GM19043 (cell line): ENCODE data around the gene CASK.
A peak's percentile ranks its signal among the peaks of the same experiment; 100 is the strongest.
"Not testable (repeated sequence)": the region's sequence is repeated elsewhere in the genome, so short reads cannot be mapped to it uniquely, and the experiment has no call there.

Experiments used
- ATAC-seq: cut with Tn5 transposase; IDR thresholded peaks from one replicate; pipeline ENCODE4 v1.9.1; 2021; ENCODE audit warnings: low read depth; ENCODE audit not compliant: unreplicated experiment

The CASK gene

DNA sequence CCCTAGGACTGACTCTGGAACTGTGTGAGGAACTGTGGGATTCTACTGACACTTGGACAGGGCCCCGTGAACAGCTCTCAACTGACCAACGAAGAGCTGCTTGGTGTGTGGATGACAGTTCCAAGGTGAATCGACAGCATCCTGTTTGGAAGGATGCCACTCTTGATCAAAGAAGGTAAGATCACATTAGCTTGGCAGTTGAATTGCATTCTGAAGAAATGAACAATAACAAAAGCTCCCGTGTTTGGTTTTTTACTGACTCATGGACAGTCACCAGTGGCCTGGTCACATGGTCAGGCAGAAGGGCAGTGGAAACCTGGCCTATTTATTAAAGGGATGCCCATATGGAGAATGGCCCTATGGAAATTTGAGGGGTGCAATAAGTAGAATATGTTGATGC, 267.7 kb downstream of the CASK start:
- no peak for ATAC-seq

- ATAC-seq: no peak
These were observed 268.3 kb downstream of the CASK start for GRCh38 chrX:41655101-41655500.

DNA sequence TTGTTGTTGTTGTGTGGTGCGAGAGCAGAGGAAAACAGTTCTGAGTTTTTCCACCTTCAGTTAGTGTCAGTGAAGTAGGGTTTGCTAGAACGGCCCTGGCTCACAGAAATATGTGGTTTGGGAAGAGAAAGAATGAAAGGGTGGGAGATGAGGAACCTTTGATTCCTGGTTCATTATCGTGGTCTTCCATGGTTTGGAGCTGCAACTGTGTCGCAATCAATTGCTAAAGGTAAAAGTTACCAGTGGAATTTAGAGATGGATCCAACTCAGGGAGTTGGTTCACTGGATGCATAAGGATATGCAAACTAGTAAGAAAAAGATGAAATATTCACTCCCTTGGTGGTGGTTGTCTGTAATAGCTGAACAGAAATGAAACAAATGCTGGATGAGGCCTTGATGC, 270.2 kb downstream of the CASK start:
- no peak for ATAC-seq

- ATAC-seq: not testable (repeated sequence)
These were observed 277.2 kb downstream of the CASK start for GRCh38 chrX:41646201-41646600.

GRCh38 chrX:41634284-41634683, 289.1 kb downstream of the CASK start:
- no peak for ATAC-seq

DNA sequence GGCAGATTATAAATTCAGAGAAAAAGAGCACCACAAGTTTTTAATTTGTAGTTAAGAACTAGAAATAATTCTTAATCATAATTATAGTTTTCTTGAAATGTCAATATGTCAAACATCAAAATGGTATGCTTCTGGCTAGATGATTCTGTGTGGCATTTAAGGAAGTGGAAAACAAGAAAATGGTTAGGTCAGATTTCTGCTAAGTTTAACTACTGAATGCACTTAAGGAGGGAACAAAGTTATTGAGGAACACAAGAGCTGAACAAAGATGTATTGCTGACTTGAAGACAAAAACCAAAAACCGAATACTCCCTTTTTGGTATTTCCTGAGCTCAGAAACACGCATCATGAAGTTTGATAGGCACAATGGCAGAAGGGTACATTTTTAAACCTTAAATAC, 293.3 kb downstream of the CASK start:
- ATAC-seq: no peak

DNA sequence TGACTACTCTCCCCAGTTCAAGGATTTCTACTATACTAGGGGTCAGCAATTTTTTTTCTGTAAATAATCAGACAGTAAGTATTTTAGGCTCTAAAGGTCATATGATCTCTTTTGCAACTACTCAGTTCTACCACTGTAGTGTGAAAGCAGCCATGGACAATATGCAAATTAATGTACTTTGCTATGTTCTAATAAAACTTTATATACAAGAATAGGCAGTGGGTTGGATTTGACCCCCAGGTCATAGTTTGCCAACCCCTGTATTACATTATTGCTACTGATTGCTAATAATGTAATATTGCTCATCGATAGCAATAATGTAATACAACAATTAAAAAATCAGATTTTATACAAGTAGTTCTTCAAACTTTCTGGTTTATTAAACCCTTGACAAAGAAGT, 293.8 kb downstream of the CASK start:
- ATAC-seq: no peak

- ATAC-seq: no peak
These were observed 302.1 kb downstream of the CASK start for GRCh38 chrX:41621222-41621723.

- no peak for ATAC-seq
These were observed 304.1 kb downstream of the CASK start for GRCh38 chrX:41619221-41619620.

- no peak for ATAC-seq
These were observed 306.4 kb downstream of the CASK start for GRCh38 chrX:41616935-41617334.

GRCh38 chrX:41616255-41616654, 307.1 kb downstream of the CASK start:
- ATAC-seq: no peak

GRCh38 chrX:41608244-41608643, 315.1 kb downstream of the CASK start:
- no peak for ATAC-seq

- ATAC-seq: no peak
These were observed 316.0 kb downstream of the CASK start for GRCh38 chrX:41607264-41607832.

GRCh38 chrX:41606057-41606456, 317.3 kb downstream of the CASK start:
- not testable (repeated sequence) for ATAC-seq

GRCh38 chrX:41604766-41605543, 318.4 kb downstream of the CASK start:
- no peak for ATAC-seq

GRCh38 chrX:41604177-41604576, 319.2 kb downstream of the CASK start:
- no peak for ATAC-seq

- no peak for ATAC-seq
These were observed 319.8 kb downstream of the CASK start for GRCh38 chrX:41603596-41603995.

GRCh38 chrX:41602816-41603345, 320.5 kb downstream of the CASK start:
- no peak for ATAC-seq

- ATAC-seq: no peak
These were observed 323.1 kb downstream of the CASK start for GRCh38 chrX:41600291-41600690.

DNA sequence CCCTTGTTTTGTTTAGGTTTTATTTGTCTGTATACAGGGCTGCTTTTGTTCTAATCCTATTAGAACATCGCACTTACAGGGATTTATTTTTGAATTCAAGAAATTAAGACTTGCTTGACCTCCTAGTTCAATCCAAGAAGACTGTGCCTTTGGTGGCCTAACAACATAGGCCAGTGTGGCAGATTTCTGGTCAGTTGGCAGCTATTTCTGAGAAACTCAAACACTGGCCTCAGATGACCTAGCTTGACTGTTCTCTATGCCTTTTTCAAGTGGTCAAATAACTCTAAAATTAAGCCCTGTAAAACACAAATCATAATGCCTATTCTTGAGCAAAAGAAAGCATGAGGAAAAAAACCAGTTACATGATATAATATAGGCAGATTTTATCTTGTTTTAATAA, 323.8 kb downstream of the CASK start:
- no peak for ATAC-seq

DNA sequence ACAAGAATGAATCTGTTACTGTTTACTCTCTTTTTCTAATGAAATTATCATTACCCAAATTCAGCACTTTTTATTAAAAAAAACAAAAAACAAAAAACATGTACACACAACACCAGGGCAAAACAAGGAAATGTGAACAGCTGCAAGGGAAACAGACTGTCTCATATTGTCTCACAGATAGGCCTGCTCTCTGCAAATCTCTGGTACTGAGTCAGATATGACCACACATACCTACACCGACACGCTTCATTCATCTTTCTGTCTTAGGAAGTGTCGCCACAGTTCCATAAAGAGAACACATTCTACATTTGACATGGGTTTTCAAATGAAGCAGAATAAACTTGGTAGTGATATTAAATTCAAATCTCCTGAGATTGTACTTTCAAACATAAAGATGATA, 326.8 kb downstream of the CASK start:
- ATAC-seq: peak; percentile 99

- no peak for ATAC-seq
These were observed 328.7 kb downstream of the CASK start for GRCh38 chrX:41594634-41595033.
